Stomach (tissue), 4 donors: ENCODE data around the gene AGPAT4.

Experiments
- CTCF ChIP-seq, 7 experiments: fragments of 450-650 bp in 4 of 7; fragments of 200-600 bp in 3 of 7; sonication (generic) in 3 of 7; IDR thresholded peaks; one replicate each; pipeline ENCODE4 v1.5.1; 2016 to 2019; ENCODE audit warnings: antibody characterized with exemption in 7 of 7, control low read depth in 2 of 7, mild to moderate bottlenecking in 1 of 7
- EP300 ChIP-seq: sonication (generic); formaldehyde crosslinking; IDR thresholded peaks from one replicate; pipeline ENCODE4 v1.6.1; 2017; ENCODE audit warnings: antibody characterized with exemption
- POLR2A ChIP-seq, 4 donors: fragments of 450-650 bp; IDR thresholded peaks; one replicate each; pipeline ENCODE4 v1.6.1; 2016; ENCODE audit warnings: antibody characterized with exemption in 4 of 4, control low read depth in 2 of 4, mild to moderate bottlenecking in 1 of 4, moderate library complexity in 1 of 4
- POLR2AphosphoS5 ChIP-seq, 3 donors: sonication (generic); formaldehyde crosslinking; IDR thresholded peaks; one replicate each; pipeline ENCODE4 v1.6.1; 2016; ENCODE audit warnings: antibody characterized with exemption in 3 of 3

- no peak for TF ChIP-seq CTCF (IDR thresholded peaks at IDR 0.05)
- TF ChIP-seq POLR2AphosphoS5 (IDR thresholded peaks at IDR 0.05): no peak
- TF ChIP-seq POLR2A (IDR thresholded peaks at IDR 0.05): no peak
- no peak for TF ChIP-seq EP300
Measured at GRCh38 chr6:161215876-161216615, 57.8 kb downstream of the AGPAT4 start.
